Measurements from ENCODE around the gene TUBA4B.
"Not testable (repeated sequence)": the region's sequence is repeated elsewhere in the genome, so short reads cannot be mapped to it uniquely, and the experiment has no call there.

Gene TUBA4B

GRCh38 chr2:219304223-219304622 is 51.2 kb downstream of the TUBA4B start:
- TF ChIP-seq, protein P1, sequence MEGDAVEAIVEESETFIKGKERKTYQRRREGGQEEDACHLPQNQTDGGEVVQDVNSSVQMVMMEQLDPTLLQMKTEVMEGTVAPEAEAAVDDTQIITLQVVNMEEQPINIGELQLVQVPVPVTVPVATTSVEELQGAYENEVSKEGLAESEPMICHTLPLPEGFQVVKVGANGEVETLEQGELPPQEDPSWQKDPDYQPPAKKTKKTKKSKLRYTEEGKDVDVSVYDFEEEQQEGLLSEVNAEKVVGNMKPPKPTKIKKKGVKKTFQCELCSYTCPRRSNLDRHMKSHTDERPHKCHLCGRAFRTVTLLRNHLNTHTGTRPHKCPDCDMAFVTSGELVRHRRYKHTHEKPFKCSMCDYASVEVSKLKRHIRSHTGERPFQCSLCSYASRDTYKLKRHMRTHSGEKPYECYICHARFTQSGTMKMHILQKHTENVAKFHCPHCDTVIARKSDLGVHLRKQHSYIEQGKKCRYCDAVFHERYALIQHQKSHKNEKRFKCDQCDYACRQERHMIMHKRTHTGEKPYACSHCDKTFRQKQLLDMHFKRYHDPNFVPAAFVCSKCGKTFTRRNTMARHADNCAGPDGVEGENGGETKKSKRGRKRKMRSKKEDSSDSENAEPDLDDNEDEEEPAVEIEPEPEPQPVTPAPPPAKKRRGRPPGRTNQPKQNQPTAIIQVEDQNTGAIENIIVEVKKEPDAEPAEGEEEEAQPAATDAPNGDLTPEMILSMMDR (IDR thresholded peaks at IDR 0.05), result no peak
- no peak for TF ChIP-seq ZFX (IDR thresholded peaks at IDR 0.05; ENCODE audit: borderline replicate concordance)
- H3K27ac ChIP-seq, result no peak overlapping the region

- H3K27ac ChIP-seq, result no peak overlapping the region
- TF ChIP-seq, protein P1 (IDR thresholded peaks at IDR 0.05), result no peak
- TF ChIP-seq ZFX (IDR thresholded peaks at IDR 0.05; ENCODE audit: borderline replicate concordance), result no peak
Observed at GRCh38 chr2:219306047-219306446, 53.0 kb downstream of the TUBA4B start.

DNA sequence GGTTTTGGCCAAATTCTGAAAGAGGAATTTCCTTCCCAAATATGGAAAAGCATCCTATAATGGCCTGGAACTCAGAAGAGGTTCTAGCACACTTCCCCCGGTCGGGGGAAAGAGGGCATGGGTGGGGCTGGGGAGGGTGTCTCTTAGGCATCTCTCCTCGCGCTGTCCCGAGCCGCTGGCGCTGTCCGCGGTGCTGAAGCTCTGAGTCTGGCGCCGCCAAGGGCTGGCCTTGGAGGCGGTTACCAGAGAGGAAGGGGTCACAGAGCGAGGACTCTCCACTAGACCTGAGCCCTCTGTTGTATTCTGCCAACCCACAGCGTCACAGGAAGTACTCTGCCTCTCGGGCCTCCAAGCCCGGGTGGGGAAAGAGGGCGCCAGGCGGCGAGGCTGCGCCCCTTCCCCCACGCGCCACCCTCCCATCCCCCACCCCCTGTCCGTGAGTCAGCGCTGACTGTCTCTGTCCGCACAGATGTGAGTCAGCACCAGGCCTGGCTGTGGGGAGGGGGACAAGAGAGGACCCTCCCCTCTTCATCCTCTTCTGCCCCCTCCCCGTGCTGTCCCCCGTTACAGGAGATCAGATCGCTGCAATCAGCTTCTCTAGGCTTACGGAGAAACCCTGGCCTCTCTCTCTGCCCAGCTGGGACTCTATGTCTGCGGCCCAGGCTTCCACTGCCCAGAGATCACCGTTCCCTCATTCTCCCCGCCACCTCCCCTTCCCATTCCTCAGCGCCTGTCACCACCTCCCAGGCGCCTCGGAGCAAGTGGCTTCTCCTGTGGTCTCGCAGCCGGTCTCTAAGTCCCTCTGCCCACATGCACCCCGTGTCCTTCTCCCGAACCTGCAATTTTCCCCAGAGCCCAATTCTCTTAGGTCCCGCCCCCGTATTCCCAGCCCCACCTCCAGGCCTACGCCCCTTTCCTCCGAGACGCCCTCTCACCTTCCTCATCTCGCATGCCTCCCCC is 55.4 kb downstream of the TUBA4B start:
- H3K27ac ChIP-seq, result no peak overlapping the region
- TF ChIP-seq ZFX (IDR thresholded peaks at IDR 0.05; ENCODE audit: borderline replicate concordance), result no peak
- TF ChIP-seq, protein P1 (IDR thresholded peaks at IDR 0.05), result peak; percentile 22

DNA sequence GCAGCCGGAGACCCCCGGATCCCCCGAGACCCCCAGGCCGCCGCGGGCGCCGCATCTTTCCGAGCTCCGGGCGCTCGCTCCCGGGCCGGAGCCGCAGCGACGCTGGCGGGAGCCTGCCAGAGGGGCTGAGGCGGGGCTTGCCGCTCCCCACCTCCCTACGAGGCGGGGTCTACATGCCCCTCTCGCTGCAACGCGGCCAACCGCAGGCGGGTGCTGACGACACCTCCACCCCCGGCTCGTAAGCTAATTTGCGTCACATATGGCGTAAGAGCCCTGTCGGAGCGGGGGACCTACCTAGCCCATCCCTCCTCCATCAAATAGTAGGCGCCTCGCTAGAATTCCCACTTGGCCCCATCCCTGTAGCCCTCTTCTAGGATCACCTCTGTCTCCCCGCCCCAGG is 56.2 kb downstream of the TUBA4B start, which contains the start of gene PTPRN:
Gene PTPRN (minus strand): TSS at position 124 of the 400 bp plus-strand sequence. CDS start 69 bp downstream, at position 55.
- no peak within 1 kb of the TSS for H3K27ac ChIP-seq
- no peak for TF ChIP-seq ZFX (IDR thresholded peaks at IDR 0.05; ENCODE audit: borderline replicate concordance)
- TF ChIP-seq, protein P1 (IDR thresholded peaks at IDR 0.05), result no peak

DNA sequence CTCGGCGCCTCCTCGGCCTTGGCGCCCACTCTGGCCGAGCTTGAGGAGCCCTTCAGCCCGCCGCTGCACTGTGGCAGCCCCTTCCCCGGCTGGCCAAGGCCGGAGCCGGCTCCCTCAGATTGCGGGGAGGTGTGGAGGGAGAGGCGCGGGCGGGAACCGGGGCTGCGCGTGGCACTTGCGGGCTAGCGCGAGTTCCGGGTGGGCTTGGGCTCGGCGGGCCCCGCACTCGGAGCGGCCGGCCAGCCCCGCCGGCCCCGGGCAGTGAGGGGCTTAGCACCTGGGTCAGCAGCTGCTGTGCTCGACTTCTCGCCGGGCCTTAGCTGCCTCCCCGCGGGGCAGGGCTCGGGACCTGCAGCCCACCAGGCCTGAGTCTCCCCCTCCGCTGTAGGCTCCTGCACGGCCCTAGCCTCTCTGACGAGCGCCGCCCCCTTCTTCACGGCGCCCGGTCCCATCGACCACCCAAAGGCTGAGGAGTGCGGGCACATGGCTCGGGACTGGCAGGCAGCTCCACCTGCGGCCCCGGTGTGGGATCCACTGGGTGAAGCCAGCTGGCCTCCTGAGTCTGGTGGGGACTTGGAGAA is 59.7 kb downstream of the TUBA4B start:
- not testable (repeated sequence) for H3K27ac ChIP-seq

- TF ChIP-seq, protein P1 (IDR thresholded peaks at IDR 0.05), result no peak
- TF ChIP-seq ZFX (IDR thresholded peaks at IDR 0.05; ENCODE audit: borderline replicate concordance), result no peak
- no peak overlapping the region for H3K27ac ChIP-seq
Observed at GRCh38 chr2:219314804-219315468, 61.9 kb downstream of the TUBA4B start.

Measured in 22Rv1 (cell line).